Upper lobe of left lung (tissue), 6 donors: Measurements from ENCODE around the gene PLCB1. TPM values are rescaled to one million over a fixed set of nuclear protein-coding genes. Genes with fewer than 3 reads are reported as not detected.
A peak's percentile ranks its signal among the peaks of the same experiment; 100 is the strongest.

Source experiments
- ATAC-seq, 2 donors: fragments of 200-7000 bp; cut with Tn5 transposase; one replicate each; pipeline ENCODE4 v1.9.1; 2022; ENCODE audit warnings: mild to moderate bottlenecking in 2 of 2, moderate library complexity in 2 of 2; ENCODE audit not compliant: low FRiP score in 2 of 2
- DNase-seq, 2 donors: peaks; one replicate each; pipeline ENCODE4 v3.0.0-alpha.2; 2019 to 2020
- H3K27ac ChIP-seq, 4 donors: fragments of 200-600 bp; sonication (generic); one replicate each; pipeline ENCODE4 v1.5.1; 2016 to 2019
- H3K27me3 ChIP-seq, 4 donors: fragments of 200-600 bp; sonication (generic); one replicate each; pipeline ENCODE4 v1.5.1; 2017 to 2019
- H3K36me3 ChIP-seq, 4 donors: fragments of 200-600 bp; sonication (generic); one replicate each; pipeline ENCODE4 v1.5.1; 2016 to 2019
- H3K4me1 ChIP-seq, 4 donors: fragments of 200-600 bp; sonication (generic); one replicate each; pipeline ENCODE4 v1.5.1; 2018 to 2019
- H3K4me3 ChIP-seq, 4 donors: fragments of 200-600 bp; sonication (generic); one replicate each; pipeline ENCODE4 v1.5.1; 2017 to 2019; ENCODE audit warnings: mild to moderate bottlenecking in 2 of 4, moderate library complexity in 1 of 4
- H3K9me3 ChIP-seq, 4 donors: fragments of 200-600 bp; sonication (generic); one replicate each; pipeline ENCODE4 v1.5.1; 2018 to 2019
- EP300 ChIP-seq, 4 donors: sonication (generic); formaldehyde crosslinking; IDR thresholded peaks; one replicate each; pipeline ENCODE4 v1.5.1; 2017; ENCODE audit warnings: antibody characterized with exemption in 4 of 4, control low read depth in 2 of 4
- POLR2A ChIP-seq, 4 donors: fragments of 450-650 bp; IDR thresholded peaks; one replicate each; pipeline ENCODE4 v1.5.1; 2016 to 2017; ENCODE audit warnings: antibody characterized with exemption in 4 of 4, mild to moderate bottlenecking in 2 of 4
- POLR2AphosphoS5 ChIP-seq, 2 donors: sonication (generic); formaldehyde crosslinking; IDR thresholded peaks; one replicate each; pipeline ENCODE4 v1.5.1; 2017; ENCODE audit warnings: antibody characterized with exemption in 2 of 2
- WGBS, 2 donors: methylation state at CpG; one replicate each; pipeline ENCODE4 v1.1.5; 2017 to 2018; 5-methylcytosine and 5-hydroxymethylcytosine counted together
- total RNA-seq, 6 donors: library from RNA; depleted of rRNA in 4 of 6; stranded (reverse); fragments of >200 nt in 4 of 6; gene quantifications; one replicate each; pipeline versions ENCODE4 v1.1.0 to v1.2.1, GENCODE V29; 2016 to 2021
- TF ChIP-seq, protein P1 (sequence below), 6 experiments: fragments of 450-650 bp in 4 of 6; fragments of 200-600 bp in 2 of 6; sonication (generic) in 2 of 6; IDR thresholded peaks; one replicate each; pipeline ENCODE4 v1.5.1; 2016 to 2019; ENCODE audit warnings: antibody characterized with exemption in 6 of 6
- donor health status: DM: no; HTN: no; CAD: no; lungs with moderate emphysema.
- donor health status: DM: no; HTN: yes; CAD: no; lungs with severe emphysema.

PLCB1 gene
- total RNA-seq, 6 donors from 2014 or later, result 4.8 to 26.2 (median 10.7) TPM

- no peaks in the 10 kb centered on the region for H3K27me3 ChIP-seq
- no peak for ATAC-seq
- no peaks in the 10 kb centered on the region for H3K36me3 ChIP-seq
- 59 to 66% methylated on average over 1 of the region's 1 CpG for WGBS, 2 donors
- H3K4me1 ChIP-seq, result no peaks in the 10 kb centered on the region
- no peak overlapping the region for H3K4me3 ChIP-seq
- H3K27ac ChIP-seq, result no peak overlapping the region
- TF ChIP-seq POLR2AphosphoS5 (IDR thresholded peaks at IDR 0.05) (no peak), EP300 (IDR thresholded peaks at IDR 0.05) (no peak), POLR2A (IDR thresholded peaks at IDR 0.05) (no peak)
- TF ChIP-seq, protein P1, sequence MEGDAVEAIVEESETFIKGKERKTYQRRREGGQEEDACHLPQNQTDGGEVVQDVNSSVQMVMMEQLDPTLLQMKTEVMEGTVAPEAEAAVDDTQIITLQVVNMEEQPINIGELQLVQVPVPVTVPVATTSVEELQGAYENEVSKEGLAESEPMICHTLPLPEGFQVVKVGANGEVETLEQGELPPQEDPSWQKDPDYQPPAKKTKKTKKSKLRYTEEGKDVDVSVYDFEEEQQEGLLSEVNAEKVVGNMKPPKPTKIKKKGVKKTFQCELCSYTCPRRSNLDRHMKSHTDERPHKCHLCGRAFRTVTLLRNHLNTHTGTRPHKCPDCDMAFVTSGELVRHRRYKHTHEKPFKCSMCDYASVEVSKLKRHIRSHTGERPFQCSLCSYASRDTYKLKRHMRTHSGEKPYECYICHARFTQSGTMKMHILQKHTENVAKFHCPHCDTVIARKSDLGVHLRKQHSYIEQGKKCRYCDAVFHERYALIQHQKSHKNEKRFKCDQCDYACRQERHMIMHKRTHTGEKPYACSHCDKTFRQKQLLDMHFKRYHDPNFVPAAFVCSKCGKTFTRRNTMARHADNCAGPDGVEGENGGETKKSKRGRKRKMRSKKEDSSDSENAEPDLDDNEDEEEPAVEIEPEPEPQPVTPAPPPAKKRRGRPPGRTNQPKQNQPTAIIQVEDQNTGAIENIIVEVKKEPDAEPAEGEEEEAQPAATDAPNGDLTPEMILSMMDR (IDR thresholded peaks at IDR 0.05), result no peak
- H3K9me3 ChIP-seq, result no peaks in the 10 kb centered on the region
- DNase-seq, result no peak
Observed at GRCh38 chr20:8250539-8251200, 118.6 kb downstream of the PLCB1 start.

DNA sequence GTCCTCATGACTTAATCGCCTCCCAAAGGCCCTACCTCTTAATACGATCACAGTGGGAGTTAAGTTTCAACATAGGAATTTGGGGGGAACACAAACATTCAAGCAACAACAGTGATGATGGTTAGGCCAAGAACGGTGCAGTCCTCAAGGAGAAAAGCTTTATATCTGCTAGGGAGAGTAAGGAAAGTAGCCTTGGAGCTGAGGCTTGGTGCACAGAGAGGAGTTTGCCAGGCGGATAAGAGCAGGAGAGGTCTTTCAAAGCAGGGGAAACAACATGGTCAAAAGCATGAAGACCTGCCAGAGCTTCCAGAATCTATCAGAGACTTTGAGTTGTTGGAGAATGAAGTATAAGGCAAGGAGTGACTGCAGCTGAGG, 119.1 kb downstream of the PLCB1 start:
- no peak for ATAC-seq
- TF ChIP-seq EP300 (IDR thresholded peaks at IDR 0.05) (no peak), POLR2A (IDR thresholded peaks at IDR 0.05) (no peak), POLR2AphosphoS5 (IDR thresholded peaks at IDR 0.05) (no peak)
- TF ChIP-seq, protein P1 (IDR thresholded peaks at IDR 0.05), result no peak
- H3K27me3 ChIP-seq, result no peaks in the 10 kb centered on the region
- no peaks in the 10 kb centered on the region for H3K4me1 ChIP-seq
- H3K36me3 ChIP-seq, result no peaks in the 10 kb centered on the region
- H3K9me3 ChIP-seq, result no peaks in the 10 kb centered on the region
- H3K27ac ChIP-seq, result no peak overlapping the region
- 91 to 94% methylated on average over 4 of the region's 4 CpGs for WGBS, 2 donors
- no peak overlapping the region for H3K4me3 ChIP-seq
- no peak for DNase-seq

- ATAC-seq (no peak), DNase-seq (no peak)
- 90 to 93% methylated on average over 4 of the region's 4 CpGs for WGBS, 2 donors
- H3K27me3 ChIP-seq, result no peaks in the 10 kb centered on the region
- H3K36me3 ChIP-seq, result no peaks in the 10 kb centered on the region
- H3K27ac ChIP-seq, result no peak overlapping the region
- TF ChIP-seq, protein P1 (IDR thresholded peaks at IDR 0.05), result no peak
- TF ChIP-seq EP300 (IDR thresholded peaks at IDR 0.05), result no peak
- TF ChIP-seq POLR2A (IDR thresholded peaks at IDR 0.05), result no peak
- TF ChIP-seq POLR2AphosphoS5 (IDR thresholded peaks at IDR 0.05), result no peak
- no peaks in the 10 kb centered on the region for H3K9me3 ChIP-seq
- H3K4me3 ChIP-seq, result no peak overlapping the region
- no peaks in the 10 kb centered on the region for H3K4me1 ChIP-seq
Observed at GRCh38 chr20:8254911-8255582, 123.0 kb downstream of the PLCB1 start.

GRCh38 chr20:8255945-8256632, 124.0 kb downstream of the PLCB1 start:
- Histone ChIP-seq H3K27ac (no peak overlapping the region), H3K9me3 (no peaks in the 10 kb centered on the region), H3K4me1 (no peaks in the 10 kb centered on the region), H3K4me3 (no peak overlapping the region), H3K27me3 (no peaks in the 10 kb centered on the region), H3K36me3 (no peaks in the 10 kb centered on the region)
- DNase-seq (peak in 1 of 2 donors; percentile 74), ATAC-seq (no peak)
- TF ChIP-seq, protein P1 (IDR thresholded peaks at IDR 0.05), result no peak
- 68 to 72% methylated on average over 3 of the region's 3 CpGs for WGBS, 2 donors
